HepG2 (cell line): ENCODE measurements around the gene MSI2. TPM values are rescaled to one million over a fixed set of nuclear protein-coding genes. Genes with fewer than 3 reads are reported as not detected.

Experiments
- ATAD3A ChIP-seq: sonication (generic); formaldehyde crosslinking; IDR thresholded peaks from 2 replicates; pipeline ENCODE4 v1.4.0; 2020; ENCODE audit warnings: missing genetic modification reagents
- GLI4 ChIP-seq: sonication (generic); formaldehyde crosslinking; IDR thresholded peaks from 2 replicates; pipeline ENCODE4 v1.5.1; 2020; ENCODE audit warnings: missing genetic modification reagents, mild to moderate bottlenecking, moderate library complexity, borderline replicate concordance
- HINFP ChIP-seq: sonication (generic); formaldehyde crosslinking; IDR thresholded peaks from 2 replicates; pipeline ENCODE4 v1.4.0; 2020; ENCODE audit warnings: low read depth, mild to moderate bottlenecking, missing genetic modification reagents
- HMGXB4 ChIP-seq, 2 experiments: sonication (generic) in 1 of 2; formaldehyde crosslinking in 1 of 2; IDR thresholded peaks; 2 replicates each; pipeline versions ENCODE4 v1.4.0 to v1.6.1; 2018 to 2020; ENCODE audit warnings: missing genetic modification reagents in 2 of 2, borderline replicate concordance in 1 of 2, low read depth in 1 of 2, mild to moderate bottlenecking in 1 of 2, missing biosample characterization in 1 of 2
- NCOR1 ChIP-seq: fragments of 200-600 bp; sonication (generic); IDR thresholded peaks from 2 replicates; pipeline ENCODE4 v1.7.0; 2017; ENCODE audit warnings: antibody characterized with exemption, low read length, borderline replicate concordance
- RNF219 ChIP-seq: sonication (generic); formaldehyde crosslinking; IDR thresholded peaks from 2 replicates; pipeline ENCODE4 v1.5.0; 2020; ENCODE audit warnings: mild to moderate bottlenecking, missing genetic modification reagents
- SATB2 ChIP-seq: sonication (generic); formaldehyde crosslinking; IDR thresholded peaks from 2 replicates; pipeline ENCODE4 v1.5.0; 2020; ENCODE audit warnings: missing genetic modification reagents
- SRSF1 ChIP-seq: fragments of 200-400 bp; formaldehyde crosslinking; optimal IDR thresholded peaks from 2 replicates; pipeline ENCODE3; 2017; ENCODE audit warnings: mild to moderate bottlenecking, low read depth, low read length, moderate library complexity
- SRY ChIP-seq: sonication (generic); formaldehyde crosslinking; IDR thresholded peaks from 2 replicates; pipeline ENCODE4 v1.8.0; 2022; ENCODE audit warnings: mild to moderate bottlenecking, missing genetic modification reagents
- STAT5B ChIP-seq: sonication (generic); formaldehyde crosslinking; IDR thresholded peaks from 2 replicates; pipeline ENCODE4 v1.4.0; 2020; ENCODE audit warnings: missing genetic modification reagents
- TEAD2 ChIP-seq: sonication (generic); formaldehyde crosslinking; IDR thresholded peaks from 2 replicates; pipeline ENCODE4 v1.9.0; 2021; ENCODE audit warnings: missing genetic modification reagents
- ZC3H13 ChIP-seq: sonication (generic); formaldehyde crosslinking; IDR thresholded peaks from 2 replicates; pipeline ENCODE4 v1.8.1; 2023; ENCODE audit warnings: mild to moderate bottlenecking, missing genetic modification reagents, moderate library complexity
- ZFP36 ChIP-seq: fragments of 150-350 bp; IDR thresholded peaks from 2 replicates; pipeline ENCODE4 v1.6.1; 2018; ENCODE audit warnings: borderline replicate concordance, low read length, low read depth; ENCODE audit not compliant: partially characterized antibody
- ZNF326 ChIP-seq: sonication (generic); formaldehyde crosslinking; IDR thresholded peaks from 2 replicates; pipeline ENCODE4 v1.4.0; 2020; ENCODE audit warnings: missing genetic modification reagents, borderline replicate concordance
- ZNF550 ChIP-seq: sonication (generic); formaldehyde crosslinking; IDR thresholded peaks from 2 replicates; pipeline ENCODE4 v1.4.0; 2020; ENCODE audit warnings: mild to moderate bottlenecking, missing genetic modification reagents, borderline replicate concordance
- ZNF713 ChIP-seq: sonication (generic); formaldehyde crosslinking; IDR thresholded peaks from 2 replicates; pipeline ENCODE4 v1.4.0; 2020; ENCODE audit warnings: mild to moderate bottlenecking, missing genetic modification reagents
- ZNF781 ChIP-seq: sonication (generic); formaldehyde crosslinking; IDR thresholded peaks from 2 replicates; pipeline ENCODE4 v1.5.1; 2020; ENCODE audit warnings: borderline replicate concordance, mild to moderate bottlenecking, missing genetic modification reagents; ENCODE audit errors: not compliant biosample characterization
- polyA plus RNA-seq, 8 experiments: library from polyadenylated mRNA; depleted of rRNA in 3 of 8; stranded (reverse) in 7 of 8; unstranded in 1 of 8; fragments of >200 nt; fragmentation: Illumina TruSeq in 4 of 8; extraction: Trizol in 4 of 8; gene quantifications; 2 replicates each; pipeline versions ENCODE4 v1.2.1 to v1.2.3, GENCODE V29; 2011 to 2016; ENCODE audit warnings: low read depth in 4 of 8, missing spikeins in 1 of 8, mixed read lengths in 1 of 8; ENCODE audit not compliant: insufficient read depth in 1 of 8
- total RNA-seq, 5 experiments: library from RNA; depleted of rRNA; stranded (reverse); fragments of >200 nt; fragmentation: Illumina TruSeq; extraction: Trizol; gene quantifications; 2 replicates each; pipeline ENCODE4 v1.2.3, GENCODE V29; 2016; ENCODE audit warnings: low read depth in 1 of 5
- TF ChIP-seq, protein P1 (sequence below): sonication (generic); formaldehyde crosslinking; IDR thresholded peaks from 2 replicates; pipeline ENCODE4 v1.8.0; 2022; ENCODE audit warnings: missing genetic modification reagents, mild to moderate bottlenecking, borderline replicate concordance
- TF ChIP-seq, protein P2 (sequence below): IDR thresholded peaks from 2 replicates; pipeline ENCODE4 v1.6.1; 2012; ENCODE audit warnings: low read depth, low read length, improper control_type of control experiment

MSI2 gene
- total and polyA plus RNA-seq, 2 of the 13 experiments (the other 11 are each of a cell fraction or from before 2014, with no cell fraction given): 77.5 to 78.4 TPM

DNA sequence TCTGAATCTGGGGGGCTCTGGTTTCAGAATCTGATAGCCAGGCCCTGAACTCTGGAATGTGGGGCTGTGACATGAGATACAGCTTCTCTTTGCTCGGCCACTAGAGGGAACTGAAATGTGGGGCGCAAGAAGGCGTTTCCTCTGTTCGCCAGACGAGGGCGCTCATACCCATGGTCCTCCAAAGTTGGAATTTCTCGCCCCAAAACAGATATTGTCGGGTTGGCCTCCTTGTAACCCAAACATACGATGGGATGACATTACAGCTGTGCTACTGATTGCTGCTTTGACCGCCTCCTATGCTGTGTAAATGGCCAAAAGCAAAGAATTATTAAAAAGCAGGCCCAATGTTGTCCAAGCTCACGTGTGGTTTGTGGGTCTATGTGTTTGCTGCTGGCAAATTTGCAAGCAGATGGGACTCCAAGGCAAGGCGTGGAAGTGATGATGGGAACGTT, 13.1 kb upstream of the MSI2 start (continued):
- TF ChIP-seq ZNF550 (CRISPR knock-in tag) (no peak), NCOR1 (no peak), SATB2 (no peak), ATAD3A (CRISPR knock-in tag) (no peak), ZNF713 (no peak), ZNF781 (CRISPR knock-in tag) (peak; percentile 64), HMGXB4 (CRISPR knock-in tag; IDR thresholded peaks at IDR 0.05; ENCODE audit: borderline replicate concordance in 1 of 2, low read depth in 1 of 2) (peak; percentile 92 to 94), TEAD2 (CRISPR knock-in tag) (no peak), SRSF1 (no peak), GLI4 (no peak), ZC3H13 (CRISPR knock-in tag) (no peak), RNF219 (CRISPR knock-in tag) (no peak), STAT5B (no peak), ZNF326 (CRISPR knock-in tag) (no peak), ZFP36 (peak; percentile 73), SRY (no peak; the same call in 1 of the 2 replicates), HINFP (0 out of 2 replicates have a peak, but pooled peaks have one; percentile 68)
- TF ChIP-seq, protein P1, sequence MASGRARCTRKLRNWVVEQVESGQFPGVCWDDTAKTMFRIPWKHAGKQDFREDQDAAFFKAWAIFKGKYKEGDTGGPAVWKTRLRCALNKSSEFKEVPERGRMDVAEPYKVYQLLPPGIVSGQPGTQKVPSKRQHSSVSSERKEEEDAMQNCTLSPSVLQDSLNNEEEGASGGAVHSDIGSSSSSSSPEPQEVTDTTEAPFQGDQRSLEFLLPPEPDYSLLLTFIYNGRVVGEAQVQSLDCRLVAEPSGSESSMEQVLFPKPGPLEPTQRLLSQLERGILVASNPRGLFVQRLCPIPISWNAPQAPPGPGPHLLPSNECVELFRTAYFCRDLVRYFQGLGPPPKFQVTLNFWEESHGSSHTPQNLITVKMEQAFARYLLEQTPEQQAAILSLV: no peak
- TF ChIP-seq, protein P2, sequence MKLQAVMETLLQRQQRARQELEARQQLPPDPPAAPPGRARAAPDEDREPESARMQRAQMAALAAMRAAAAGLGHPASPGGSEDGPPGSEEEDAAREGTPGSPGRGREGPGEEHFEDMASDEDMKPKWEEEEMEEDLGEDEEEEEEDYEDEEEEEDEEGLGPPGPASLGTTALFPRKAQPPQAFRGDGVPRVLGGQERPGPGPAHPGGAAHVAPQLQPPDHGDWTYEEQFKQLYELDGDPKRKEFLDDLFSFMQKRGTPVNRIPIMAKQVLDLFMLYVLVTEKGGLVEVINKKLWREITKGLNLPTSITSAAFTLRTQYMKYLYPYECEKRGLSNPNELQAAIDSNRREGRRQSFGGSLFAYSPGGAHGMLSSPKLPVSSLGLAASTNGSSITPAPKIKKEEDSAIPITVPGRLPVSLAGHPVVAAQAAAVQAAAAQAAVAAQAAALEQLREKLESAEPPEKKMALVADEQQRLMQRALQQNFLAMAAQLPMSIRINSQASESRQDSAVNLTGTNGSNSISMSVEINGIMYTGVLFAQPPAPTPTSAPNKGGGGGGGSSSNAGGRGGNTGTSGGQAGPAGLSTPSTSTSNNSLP: peak; percentile 63; the same call in 1 of the 2 replicates
